Activated CD4-positive, alpha-beta T cell treated with anti-CD3 and anti-CD28 coated beads, Interleukin-2, amount 10 ng/mL, durations not matched to agents 7 days and 5 days (primary cell): Measurements from ENCODE around the gene RPL35A. TPM values are rescaled to one million over a fixed set of nuclear protein-coding genes. Genes with fewer than 3 reads are reported as not detected.
"Not testable (repeated sequence)": the region's sequence is repeated elsewhere in the genome, so short reads cannot be mapped to it uniquely, and the experiment has no call there.

Experiments used
- CTCF ChIA-PET: fragments of 350-600 bp; sonication (Branson Sonifier 250); formaldehyde crosslinking; loops from one replicate; lab custom pipeline; 2021; ENCODE audit warnings: antibody characterized with exemption; lab: Charles Lee
- POLR2A ChIA-PET: fragments of 350-600 bp; sonication (Branson Sonifier 250); formaldehyde crosslinking; loops from one replicate; lab custom pipeline; 2021; ENCODE audit warnings: antibody characterized with exemption; lab: Charles Lee
- DNase-seq: peaks from one replicate; pipeline ENCODE4 v3.0.0-alpha.2; 2020
- H3K27ac Mint-ChIP-seq: one replicate; pipeline ENCODE4 v1.8.0; 2021; ENCODE audit warnings: mild to moderate bottlenecking, moderate library complexity, mixed read lengths
- H3K27me3 Mint-ChIP-seq: one replicate; pipeline ENCODE4 v1.8.0; 2021; ENCODE audit warnings: mixed read lengths
- H3K36me3 Mint-ChIP-seq: one replicate; pipeline ENCODE4 v1.8.0; 2021; ENCODE audit warnings: low read depth, mixed read lengths
- H3K4me1 Mint-ChIP-seq: one replicate; pipeline ENCODE4 v1.8.0; 2021; ENCODE audit warnings: mixed read lengths
- H3K4me3 Mint-ChIP-seq: one replicate; pipeline ENCODE4 v1.8.0; 2021; ENCODE audit warnings: mild to moderate bottlenecking, moderate library complexity, mixed read lengths
- H3K9me3 Mint-ChIP-seq: one replicate; pipeline ENCODE4 v1.8.0; 2021; ENCODE audit warnings: mixed read lengths
- total RNA-seq, 2 experiments: library from RNA; stranded (reverse); gene quantifications; one replicate each; pipeline ENCODE4 v1.2.3, GENCODE V29; 2021

Gene RPL35A
- total RNA-seq, 2 experiments from 2014 or later, result 926 to 993 TPM

- Mint-ChIP-seq H3K4me3 (no peak overlapping the region), H3K9me3 (no peaks in the 10 kb centered on the region), H3K4me1 (peaks cover 67% of the 10 kb centered on the region), H3K27me3 (no peaks in the 10 kb centered on the region), H3K27ac (no peak overlapping the region), H3K36me3 (peaks cover 59% of the 10 kb centered on the region)
- no peak for DNase-seq
- CTCF ChIA-PET, result no interaction called here
- POLR2A ChIA-PET, result no interaction called here
Measured at GRCh38 chr3:197956626-197956988, 6.6 kb downstream of the RPL35A start.

- no peak for DNase-seq
- Mint-ChIP-seq H3K4me3 (no peak overlapping the region), H3K4me1 (peaks cover 69% of the 10 kb centered on the region), H3K27me3 (no peaks in the 10 kb centered on the region), H3K9me3 (no peaks in the 10 kb centered on the region), H3K27ac (no peak overlapping the region), H3K36me3 (peaks cover 52% of the 10 kb centered on the region)
- ChIA-PET POLR2A (no interaction called here), CTCF (interaction anchor here (0.6 to 2.0 kb wide), 3 partner anchors 39 to 120 kb away, joined by 3 to 6 read pairs (median 5); no protein-coding TSS in a partner anchor)
Measured at GRCh38 chr3:197957790-197958133, 7.8 kb downstream of the RPL35A start.

DNA sequence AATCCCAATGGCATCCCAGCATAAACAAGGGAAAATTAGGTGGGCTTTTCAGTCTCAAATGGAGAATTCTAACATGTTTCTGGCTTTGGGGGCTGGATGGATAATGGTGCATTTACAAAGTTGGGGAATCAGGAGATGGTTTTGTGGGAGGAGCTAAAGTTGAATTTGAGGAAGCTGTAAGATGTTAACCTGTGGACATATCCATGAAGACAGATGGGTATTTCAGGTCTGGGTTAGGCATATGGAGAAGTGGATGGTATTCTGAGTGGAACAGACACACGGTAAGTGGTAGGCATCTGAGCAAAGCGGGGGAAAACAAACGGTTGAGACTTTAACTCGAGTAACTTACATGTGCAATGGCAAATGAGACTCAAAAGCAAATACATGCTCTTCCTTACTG, 8.4 kb downstream of the RPL35A start:
- ChIA-PET CTCF (interaction anchor here (0.6 to 2.0 kb wide), 3 partner anchors 38 to 120 kb away, joined by 3 to 6 read pairs (median 5); no protein-coding TSS in a partner anchor), POLR2A (no interaction called here)
- Mint-ChIP-seq H3K4me3 (peak overlapping the region; percentile 45), H3K27me3 (no peaks in the 10 kb centered on the region), H3K4me1 (peaks cover 65% of the 10 kb centered on the region), H3K9me3 (no peaks in the 10 kb centered on the region), H3K27ac (peak overlapping the region; percentile 72), H3K36me3 (peaks cover 46% of the 10 kb centered on the region)
- DNase-seq, result no peak

GRCh38 chr3:197958848-197959247, 8.9 kb downstream of the RPL35A start:
- POLR2A ChIA-PET, H3K27me3 Mint-ChIP-seq, DNase-seq: not testable (repeated sequence)

DNA sequence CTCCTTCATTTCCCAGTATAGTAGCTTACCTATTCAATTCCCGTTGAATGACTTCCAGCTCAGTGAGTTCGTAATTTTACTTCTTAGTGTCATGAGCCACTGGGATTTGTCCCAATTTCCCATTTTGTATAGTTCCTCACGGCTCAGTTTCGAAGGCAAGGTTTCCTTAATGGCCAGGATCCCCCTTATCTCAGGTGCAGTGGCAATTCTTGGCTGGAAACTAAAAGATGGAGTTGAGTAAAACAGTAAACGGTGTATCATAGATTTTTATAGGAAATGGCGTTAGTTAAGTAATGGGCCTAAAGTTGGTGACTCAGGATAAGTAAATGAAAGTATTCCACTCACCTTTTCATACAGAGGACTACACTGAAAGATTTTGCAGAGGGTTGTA, 9.5 kb downstream of the RPL35A start:
- POLR2A ChIA-PET, result no interaction called here
- Mint-ChIP-seq H3K27me3 (no peaks in the 10 kb centered on the region), H3K36me3 (peaks cover 36% of the 10 kb centered on the region), H3K4me1 (peaks cover 59% of the 10 kb centered on the region), H3K9me3 (no peaks in the 10 kb centered on the region), H3K27ac (peak overlapping the region; percentile 89), H3K4me3 (peak overlapping the region; percentile 87)
- CTCF ChIA-PET, result interaction anchor here (2.0 kb wide), 1 partner anchor 37 kb away, joined by 6 read pairs; no protein-coding TSS in a partner anchor
- no peak for DNase-seq

More at GRCh38 chr3:197958848-197959247, 8.9 kb downstream of the RPL35A start:
- Mint-ChIP-seq H3K4me3 (peak overlapping the region; percentile 87), H3K36me3 (peaks cover 41% of the 10 kb centered on the region), H3K27ac (peak overlapping the region; percentile 44), H3K4me1 (peaks cover 61% of the 10 kb centered on the region)
- not testable (repeated sequence) for H3K9me3 Mint-ChIP-seq
- CTCF ChIA-PET, result interaction anchor here (1.4 to 2.0 kb wide), 2 partner anchors 38 to 53 kb away, joined by 5 to 6 read pairs; no protein-coding TSS in a partner anchor

- CTCF ChIA-PET, result interaction anchor here (2.0 kb wide), 1 partner anchor 36 kb away, joined by 6 read pairs; no protein-coding TSS in a partner anchor
- peak; percentile 96 for DNase-seq
- Mint-ChIP-seq H3K4me3 (peak within 1 kb of the TSS; percentile 87), H3K36me3 (peaks cover 30% of the 10 kb centered on the region), H3K27me3 (no peaks in the 10 kb centered on the region), H3K4me1 (peaks cover 57% of the 10 kb centered on the region), H3K9me3 (no peaks in the 10 kb centered on the region), H3K27ac (peak within 1 kb of the TSS; percentile 89)
- POLR2A ChIA-PET, result no interaction called here
Measured at GRCh38 chr3:197959891-197960693, 10.1 kb downstream of the RPL35A start, which contains the start of gene LMLN. Gene LMLN (plus strand): TSS chr3:197960217. CDS start chr3:197960246, 29 bp downstream.

DNA sequence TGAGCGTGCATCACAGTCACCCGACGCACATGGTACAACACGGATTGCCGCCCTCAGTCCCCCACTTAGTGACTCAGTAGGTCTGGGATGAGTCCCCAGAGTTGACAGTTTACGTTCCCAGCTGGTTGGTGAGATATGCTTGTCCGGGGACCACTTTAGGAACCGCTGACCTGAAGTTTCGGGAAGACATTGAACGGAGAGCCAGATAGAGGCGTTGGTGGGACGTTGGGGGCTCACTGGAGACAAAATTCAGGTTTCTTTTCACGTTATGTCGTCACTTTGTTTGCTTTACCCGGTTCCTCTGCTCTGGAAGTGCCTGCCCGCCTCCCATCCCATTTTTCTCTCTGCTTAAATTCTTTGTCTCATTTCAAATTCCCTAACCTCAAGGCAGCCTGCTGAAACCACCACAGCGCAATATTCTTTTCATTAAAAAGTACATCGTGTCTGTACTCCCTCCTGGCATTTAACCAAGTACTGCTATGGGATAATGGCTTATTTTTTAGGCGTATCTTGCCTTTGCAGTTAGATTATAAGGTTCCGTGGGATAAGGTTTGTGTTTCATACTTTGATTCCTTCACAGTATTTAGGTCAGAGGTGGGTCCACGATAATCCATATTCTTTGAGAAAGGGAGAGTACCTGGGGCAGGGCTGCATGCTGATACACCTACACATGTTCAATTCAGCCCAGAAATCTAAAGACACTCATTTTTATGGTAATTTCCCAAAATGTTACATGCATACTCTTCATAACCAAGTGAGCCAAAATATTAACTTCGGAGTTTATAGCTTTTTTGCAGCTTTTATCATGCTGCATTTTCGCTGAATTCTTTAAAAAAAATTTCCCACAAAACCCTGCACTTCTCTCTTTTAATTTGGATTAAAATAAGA, 10.9 kb downstream of the RPL35A start:
- no peak for DNase-seq
- no peaks in the 10 kb centered on the region for H3K9me3 Mint-ChIP-seq
- peak overlapping the region; percentile 89 for H3K27ac Mint-ChIP-seq
- H3K4me3 Mint-ChIP-seq, result peak overlapping the region; percentile 87
- H3K36me3 Mint-ChIP-seq, result peaks cover 22% of the 10 kb centered on the region
- ChIA-PET CTCF (interaction anchor here (1.1 kb wide), 1 partner anchor 38 kb away, joined by 3 read pairs; no protein-coding TSS in a partner anchor), POLR2A (no interaction called here)
- H3K27me3 Mint-ChIP-seq, result no peaks in the 10 kb centered on the region
- H3K4me1 Mint-ChIP-seq, result peaks cover 53% of the 10 kb centered on the region

- ChIA-PET CTCF (interaction anchor here (0.6 to 1.1 kb wide), 2 partner anchors 38 to 73 kb away, joined by 3 to 9 read pairs; no protein-coding TSS in a partner anchor), POLR2A (interaction anchor here (0.6 kb wide), 1 partner anchor 18 kb away, joined by 3 read pairs; no protein-coding TSS in a partner anchor)
- Mint-ChIP-seq H3K27me3 (no peaks in the 10 kb centered on the region), H3K27ac (peak overlapping the region; percentile 79), H3K9me3 (no peaks in the 10 kb centered on the region), H3K4me3 (peak overlapping the region; percentile 87), H3K36me3 (peaks cover 18% of the 10 kb centered on the region), H3K4me1 (peaks cover 53% of the 10 kb centered on the region)
- no peak for DNase-seq
Measured at GRCh38 chr3:197961582-197961945, 11.6 kb downstream of the RPL35A start.

- no peak overlapping the region for H3K27ac Mint-ChIP-seq
- peaks cover 42% of the 10 kb centered on the region for H3K4me1 Mint-ChIP-seq
- H3K9me3 Mint-ChIP-seq, result peaks cover 10% of the 10 kb centered on the region
- CTCF ChIA-PET, result interaction anchor here (0.7 kb wide), 1 partner anchor 34 kb away, joined by 4 read pairs; no protein-coding TSS in a partner anchor
- no peak overlapping the region for H3K4me3 Mint-ChIP-seq
- POLR2A ChIA-PET, result no interaction called here
- peaks cover 12% of the 10 kb centered on the region for H3K36me3 Mint-ChIP-seq
- no peaks in the 10 kb centered on the region for H3K27me3 Mint-ChIP-seq
- no peak for DNase-seq
Measured at GRCh38 chr3:197963019-197963637, 13.1 kb downstream of the RPL35A start.

GRCh38 chr3:197967337-197967989, 17.5 kb downstream of the RPL35A start:
- H3K9me3 Mint-ChIP-seq, CTCF ChIA-PET, DNase-seq, H3K4me3 Mint-ChIP-seq, H3K27me3 Mint-ChIP-seq, H3K27ac Mint-ChIP-seq, H3K4me1 Mint-ChIP-seq, H3K36me3 Mint-ChIP-seq, POLR2A ChIA-PET: not testable (repeated sequence)

GRCh38 chr3:197970588-197970987, 20.6 kb downstream of the RPL35A start:
- DNase-seq, result no peak
- H3K27me3 Mint-ChIP-seq, result peaks cover 3% of the 10 kb centered on the region
- H3K4me1 Mint-ChIP-seq, result no peaks in the 10 kb centered on the region
- H3K36me3 Mint-ChIP-seq, result peaks cover 4% of the 10 kb centered on the region
- no peak overlapping the region for H3K27ac Mint-ChIP-seq
- no peak overlapping the region for H3K4me3 Mint-ChIP-seq
- peaks cover 13% of the 10 kb centered on the region for H3K9me3 Mint-ChIP-seq
- ChIA-PET POLR2A (no interaction called here), CTCF (no interaction called here)

GRCh38 chr3:197974016-197974415, 24.0 kb downstream of the RPL35A start:
- no peak for DNase-seq
- POLR2A ChIA-PET, result no interaction called here
- Mint-ChIP-seq H3K36me3 (no peaks in the 10 kb centered on the region), H3K4me3 (no peak overlapping the region), H3K4me1 (no peaks in the 10 kb centered on the region), H3K27ac (no peak overlapping the region), H3K9me3 (peaks cover 3% of the 10 kb centered on the region), H3K27me3 (no peaks in the 10 kb centered on the region)
- CTCF ChIA-PET, result no interaction called here
